Lower lobe of right lung (tissue), 2 donors: Measurements from ENCODE around the gene ORC2. TPM values are rescaled to one million over a fixed set of nuclear protein-coding genes. Genes with fewer than 3 reads are reported as not detected.
A peak's percentile ranks its signal among the peaks of the same experiment; 100 is the strongest.

ENCODE experiments used
- ATAC-seq, 2 donors: fragments of 200-7000 bp; cut with Tn5 transposase; one replicate each; pipeline ENCODE4 v1.9.1; 2020 to 2022; ENCODE audit warnings: mild to moderate bottlenecking in 2 of 2, moderate library complexity in 2 of 2
- DNase-seq: peaks from one replicate; pipeline ENCODE4 v3.0.0-alpha.2; 2020
- H3K27ac ChIP-seq: fragments of 200-600 bp; one replicate; pipeline ENCODE4 v1.8.0; 2022
- H3K27me3 ChIP-seq: fragments of 200-600 bp; one replicate; pipeline ENCODE4 v1.8.0; 2022; ENCODE audit warnings: low read depth
- H3K36me3 ChIP-seq: fragments of 200-600 bp; one replicate; pipeline ENCODE4 v1.8.0; 2022; ENCODE audit warnings: mild to moderate bottlenecking
- H3K4me1 ChIP-seq: fragments of 200-600 bp; one replicate; pipeline ENCODE4 v1.8.0; 2022
- H3K4me3 ChIP-seq: fragments of 200-600 bp; one replicate; pipeline ENCODE4 v1.8.0; 2022; ENCODE audit warnings: mild to moderate bottlenecking
- H3K9me3 ChIP-seq: fragments of 200-600 bp; one replicate; pipeline ENCODE4 v1.8.0; 2022
- CTCF ChIP-seq: fragments of 200-600 bp; IDR thresholded peaks from one replicate; pipeline ENCODE4 v1.8.0; 2022; ENCODE audit warnings: antibody characterized with exemption, mild to moderate bottlenecking
- intact Hi-C: fragments of 100-400 bp; cut with DNase I; formaldehyde crosslinking; loops from one replicate; pipeline ENCODE4 v1.11.0; 2022
- total RNA-seq: library from RNA; stranded (reverse); fragmentation: NEBNext Ultra II Directional; extraction: Animal tissue kit (Norgen Biotek cat#: 25700); gene quantifications from one replicate; pipeline ENCODE4 v1.2.1, GENCODE V29; 2021
- donor health status: DM: no; HTN: yes; CAD: no; lungs with severe emphysema.

ORC2 gene
- total RNA-seq, 1 donor from 2014 or later = 28.6 TPM

GRCh38 chr2:200939832-200940231 is 23.6 kb downstream of the ORC2 start:
- Histone ChIP-seq H3K36me3 (peaks cover 99% of the 10 kb centered on the region), H3K4me3 (no peak overlapping the region)
- DNase-seq = no peak

GRCh38 chr2:200930947-200931626 is 32.4 kb downstream of the ORC2 start:
- H3K27ac ChIP-seq = no peak overlapping the region

More at GRCh38 chr2:200939832-200940231, 23.6 kb downstream of the ORC2 start:
- Histone ChIP-seq H3K4me1 (no peaks in the 10 kb centered on the region), H3K27ac (no peak overlapping the region), H3K9me3 (no peaks in the 10 kb centered on the region), H3K27me3 (no peaks in the 10 kb centered on the region)
- ATAC-seq = no peak
- intact Hi-C loops = no loop called here
- TF ChIP-seq CTCF = no peak

GRCh38 chr2:200929334-200930249 is 33.9 kb downstream of the ORC2 start:
- intact Hi-C loops = no loop called here
- Histone ChIP-seq H3K27ac (no peak overlapping the region), H3K4me1 (no peaks in the 10 kb centered on the region), H3K36me3 (peaks cover 88% of the 10 kb centered on the region), H3K4me3 (no peak overlapping the region), H3K9me3 (no peaks in the 10 kb centered on the region), H3K27me3 (no peaks in the 10 kb centered on the region)
- no peak for TF ChIP-seq CTCF
- ATAC-seq (no peak), DNase-seq (no peak)

More at GRCh38 chr2:200930947-200931626, 32.4 kb downstream of the ORC2 start:
- no peaks in the 10 kb centered on the region for H3K27me3 ChIP-seq
- no peak for TF ChIP-seq CTCF
- H3K4me3 ChIP-seq = no peak overlapping the region
- DNase-seq (no peak), ATAC-seq (peak in 1 of 2 donors; percentile 45)
- no peaks in the 10 kb centered on the region for H3K9me3 ChIP-seq
- peaks cover 91% of the 10 kb centered on the region for H3K36me3 ChIP-seq
- intact Hi-C loops = no loop called here
- no peaks in the 10 kb centered on the region for H3K4me1 ChIP-seq

GRCh38 chr2:200922439-200922838 is 41.0 kb downstream of the ORC2 start:
- Histone ChIP-seq H3K4me3 (no peak overlapping the region), H3K9me3 (no peaks in the 10 kb centered on the region), H3K27ac (no peak overlapping the region), H3K27me3 (no peaks in the 10 kb centered on the region), H3K36me3 (peaks cover 91% of the 10 kb centered on the region), H3K4me1 (no peaks in the 10 kb centered on the region)
- ATAC-seq = no peak
- no peak for TF ChIP-seq CTCF
- no peak for DNase-seq
- intact Hi-C loops = no loop called here

DNA sequence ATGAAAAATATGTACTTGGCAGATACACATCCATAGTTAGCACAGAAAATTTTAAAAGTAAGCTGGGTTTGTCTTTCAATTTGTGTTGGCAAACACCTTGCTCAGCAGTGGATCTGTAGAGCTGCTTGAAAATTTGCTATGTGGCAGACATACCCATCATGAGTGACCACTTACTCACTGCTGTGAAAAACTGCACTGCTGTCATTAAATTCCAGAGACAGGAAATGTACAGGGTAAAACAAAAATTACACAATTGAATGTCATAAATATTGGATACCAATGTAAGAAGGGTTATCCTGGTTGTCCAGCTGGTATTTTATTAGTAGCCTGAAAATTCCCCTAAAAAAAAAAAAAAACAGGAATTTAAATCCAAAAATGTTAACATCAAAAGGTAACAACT is 49.8 kb downstream of the ORC2 start:
- ATAC-seq (no peak), DNase-seq (no peak)
- intact Hi-C loops = no loop called here
- Histone ChIP-seq H3K36me3 (peaks cover 98% of the 10 kb centered on the region), H3K27me3 (no peaks in the 10 kb centered on the region), H3K4me1 (no peaks in the 10 kb centered on the region), H3K4me3 (no peak overlapping the region), H3K27ac (no peak overlapping the region), H3K9me3 (no peaks in the 10 kb centered on the region)
- TF ChIP-seq CTCF = no peak
